ENCODE data around the gene SPTLC3. TPM values are rescaled to one million over a fixed set of nuclear protein-coding genes. Genes with fewer than 3 reads are reported as not detected.

Gene SPTLC3
- total RNA-seq, result 4.6 and 13.4 TPM in 2 replicates

GRCh38 chr20:13008761-13009681, at the start of gene SPTLC3:
Gene SPTLC3 (plus strand): TSS chr20:13008972. CDS start chr20:13009268, 296 bp downstream.

Other genes starting within 250 kb of the SPTLC3 start
- under 0.01 and 0.09 TPM in 2 replicates for gene ISM1, start 212.3 kb downstream of the SPTLC3 start, total RNA-seq